Osteoblast (primary cell): Measurements from ENCODE around the gene TMEM132C. TPM values are rescaled to one million over a fixed set of nuclear protein-coding genes. Genes with fewer than 3 reads are reported as not detected.

ENCODE experiments used
- DNase-seq: peaks from one replicate; pipeline ENCODE4 v3.0.0; 2011; ENCODE audit warnings: low spot score, mixed read lengths; ENCODE audit not compliant: insufficient read length; ENCODE audit errors: missing footprints
- H2AFZ ChIP-seq: 2 replicates; pipeline ENCODE4 v1.6.0; 2011; ENCODE audit warnings: mild to moderate bottlenecking, low read length
- H3K27ac ChIP-seq: 2 replicates; pipeline ENCODE4 v1.5.1; 2011; ENCODE audit warnings: mild to moderate bottlenecking, low read depth, low read length, moderate library complexity
- H3K27me3 ChIP-seq: 2 replicates; pipeline ENCODE4 v1.6.0; 2012; ENCODE audit warnings: mild to moderate bottlenecking, control low read depth, inconsistent platforms, low read length, moderate library complexity; ENCODE audit not compliant: insufficient read depth
- H3K36me3 ChIP-seq: 2 replicates; pipeline ENCODE4 v1.5.1; 2011; ENCODE audit warnings: mild to moderate bottlenecking, low read length, control low read depth, moderate library complexity; ENCODE audit not compliant: insufficient read depth
- H3K4me1 ChIP-seq: 2 replicates; pipeline ENCODE4 v1.5.1; 2011; ENCODE audit warnings: mild to moderate bottlenecking, low read length, control low read depth, moderate library complexity; ENCODE audit not compliant: insufficient read depth
- H3K4me2 ChIP-seq: 2 replicates; pipeline ENCODE4 v1.6.0; 2011; ENCODE audit warnings: mild to moderate bottlenecking, low read length; ENCODE audit not compliant: insufficient read depth
- H3K4me3 ChIP-seq: fragments of 200-600 bp; sonication (generic); 3 replicates; pipeline ENCODE4 v1.5.1; 2012; ENCODE audit warnings: mild to moderate bottlenecking, low read length, inconsistent platforms; ENCODE audit not compliant: insufficient read depth
- H3K79me2 ChIP-seq: 2 replicates; pipeline ENCODE4 v1.6.0; 2012; ENCODE audit warnings: mild to moderate bottlenecking, low read length, control low read depth, inconsistent platforms; ENCODE audit not compliant: insufficient read depth
- H3K9me3 ChIP-seq: 2 replicates; pipeline ENCODE4 v1.5.1; 2011; ENCODE audit warnings: low read depth, low read length, control low read depth
- H4K20me1 ChIP-seq: 2 replicates; pipeline ENCODE4 v1.6.0; 2012; ENCODE audit warnings: mild to moderate bottlenecking, low read length, control low read depth; ENCODE audit not compliant: insufficient read depth
- total RNA-seq: library from RNA; depleted of rRNA; stranded (reverse); fragments of >200 nt; gene quantifications from 2 replicates; pipeline ENCODE4 v1.2.3, GENCODE V29; 2012
- TF ChIP-seq, protein P1 (sequence below): IDR thresholded peaks from 2 replicates; pipeline ENCODE4 v1.5.1; 2011; ENCODE audit warnings: mild to moderate bottlenecking, low read depth, low read length, moderate library complexity; ENCODE audit errors: extremely low read depth

TMEM132C gene
- total RNA-seq, 1 donor, result not detected

DNA sequence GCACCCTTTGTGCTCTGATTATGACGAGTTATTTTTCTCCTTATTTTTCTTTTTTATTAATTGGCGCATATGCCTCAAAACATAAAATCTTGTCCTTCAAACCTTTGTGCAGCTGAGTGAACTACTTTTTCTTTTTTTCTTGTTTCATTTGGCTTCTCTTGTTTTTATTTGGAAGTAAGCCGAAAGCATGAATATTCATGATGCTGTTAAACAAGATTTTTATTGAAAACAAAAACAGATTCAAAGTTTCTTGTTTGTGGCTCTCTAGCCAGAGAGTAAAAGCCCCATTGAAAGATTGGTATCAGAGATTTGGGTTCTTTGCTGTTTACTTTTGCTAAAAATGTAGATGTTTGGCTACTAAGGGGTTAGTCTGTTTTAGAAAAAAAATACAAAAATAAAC lies 183.8 kb downstream of the TMEM132C start:
- no peak overlapping the region for H3K27ac ChIP-seq
- H3K36me3 ChIP-seq, result no peaks in the 10 kb centered on the region
- H3K27me3 ChIP-seq, result no peaks in the 10 kb centered on the region
- no peaks in the 10 kb centered on the region for H3K4me1 ChIP-seq
- TF ChIP-seq, protein P1, sequence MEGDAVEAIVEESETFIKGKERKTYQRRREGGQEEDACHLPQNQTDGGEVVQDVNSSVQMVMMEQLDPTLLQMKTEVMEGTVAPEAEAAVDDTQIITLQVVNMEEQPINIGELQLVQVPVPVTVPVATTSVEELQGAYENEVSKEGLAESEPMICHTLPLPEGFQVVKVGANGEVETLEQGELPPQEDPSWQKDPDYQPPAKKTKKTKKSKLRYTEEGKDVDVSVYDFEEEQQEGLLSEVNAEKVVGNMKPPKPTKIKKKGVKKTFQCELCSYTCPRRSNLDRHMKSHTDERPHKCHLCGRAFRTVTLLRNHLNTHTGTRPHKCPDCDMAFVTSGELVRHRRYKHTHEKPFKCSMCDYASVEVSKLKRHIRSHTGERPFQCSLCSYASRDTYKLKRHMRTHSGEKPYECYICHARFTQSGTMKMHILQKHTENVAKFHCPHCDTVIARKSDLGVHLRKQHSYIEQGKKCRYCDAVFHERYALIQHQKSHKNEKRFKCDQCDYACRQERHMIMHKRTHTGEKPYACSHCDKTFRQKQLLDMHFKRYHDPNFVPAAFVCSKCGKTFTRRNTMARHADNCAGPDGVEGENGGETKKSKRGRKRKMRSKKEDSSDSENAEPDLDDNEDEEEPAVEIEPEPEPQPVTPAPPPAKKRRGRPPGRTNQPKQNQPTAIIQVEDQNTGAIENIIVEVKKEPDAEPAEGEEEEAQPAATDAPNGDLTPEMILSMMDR, result no peak
- no peaks in the 10 kb centered on the region for H3K79me2 ChIP-seq
- no peak overlapping the region for H2AFZ ChIP-seq
- DNase-seq, result no peak
- H4K20me1 ChIP-seq, result no peaks in the 10 kb centered on the region
- no peak overlapping the region for H3K4me2 ChIP-seq
- H3K4me3 ChIP-seq, result no peak overlapping the region
- H3K9me3 ChIP-seq, result no peaks in the 10 kb centered on the region

DNA sequence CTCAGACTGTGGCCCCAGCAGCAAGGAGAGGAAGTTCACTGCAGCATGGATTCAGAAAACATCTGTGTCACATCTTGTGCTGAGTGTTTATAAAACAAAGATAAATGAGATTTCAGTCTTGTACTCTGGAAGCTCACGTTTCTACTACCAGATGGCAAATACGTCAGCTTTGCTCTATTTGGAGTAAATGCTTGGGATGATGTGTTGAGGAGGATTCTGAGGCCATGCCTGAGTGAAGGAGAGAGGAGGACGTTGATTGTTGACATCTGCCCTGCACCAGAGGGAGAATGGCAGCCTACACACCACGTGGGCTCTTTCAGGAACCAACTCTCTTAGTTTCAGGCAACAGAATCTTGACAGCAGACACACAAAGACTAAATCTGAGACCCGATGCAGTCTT lies 188.9 kb downstream of the TMEM132C start:
- no peak for DNase-seq

DNA sequence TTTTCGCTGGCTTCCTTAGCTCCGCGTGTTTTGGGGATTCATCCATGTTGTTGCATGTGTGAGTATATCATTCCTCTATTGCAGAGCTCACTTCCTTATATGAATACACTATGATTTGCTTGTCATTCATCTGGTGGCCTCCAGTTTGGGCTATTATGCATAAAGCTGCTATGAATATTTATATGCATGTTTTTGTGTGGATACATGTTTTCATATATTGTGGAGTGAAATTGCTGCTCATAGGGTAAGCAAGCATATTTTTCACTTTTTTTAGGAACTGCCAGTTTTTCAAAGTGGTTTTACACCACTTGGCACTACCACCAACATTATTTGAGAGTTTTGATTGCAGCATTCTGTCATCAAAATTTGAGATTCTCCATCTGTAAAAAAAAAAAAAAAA lies 190.0 kb downstream of the TMEM132C start:
- no peaks in the 10 kb centered on the region for H3K4me1 ChIP-seq
- H4K20me1 ChIP-seq, result no peaks in the 10 kb centered on the region
- DNase-seq, result no peak
- H3K36me3 ChIP-seq, result no peaks in the 10 kb centered on the region
- TF ChIP-seq, protein P1, result no peak
- no peak overlapping the region for H3K27ac ChIP-seq
- H3K4me3 ChIP-seq, result no peak overlapping the region
- peaks cover 2% of the 10 kb centered on the region for H3K9me3 ChIP-seq
- H3K4me2 ChIP-seq, result no peak overlapping the region
- no peaks in the 10 kb centered on the region for H3K27me3 ChIP-seq
- H3K79me2 ChIP-seq, result no peaks in the 10 kb centered on the region
- H2AFZ ChIP-seq, result no peak overlapping the region

More for the DNA sequence above, 188.9 kb downstream of the TMEM132C start:
- Histone ChIP-seq H3K9me3 (peaks cover 2% of the 10 kb centered on the region), H3K4me3 (no peak overlapping the region), H2AFZ (no peak overlapping the region), H3K4me2 (no peak overlapping the region), H3K79me2 (no peaks in the 10 kb centered on the region), H3K27me3 (no peaks in the 10 kb centered on the region), H3K27ac (no peak overlapping the region), H4K20me1 (no peaks in the 10 kb centered on the region), H3K4me1 (no peaks in the 10 kb centered on the region), H3K36me3 (no peaks in the 10 kb centered on the region)
- TF ChIP-seq, protein P1, result no peak

DNA sequence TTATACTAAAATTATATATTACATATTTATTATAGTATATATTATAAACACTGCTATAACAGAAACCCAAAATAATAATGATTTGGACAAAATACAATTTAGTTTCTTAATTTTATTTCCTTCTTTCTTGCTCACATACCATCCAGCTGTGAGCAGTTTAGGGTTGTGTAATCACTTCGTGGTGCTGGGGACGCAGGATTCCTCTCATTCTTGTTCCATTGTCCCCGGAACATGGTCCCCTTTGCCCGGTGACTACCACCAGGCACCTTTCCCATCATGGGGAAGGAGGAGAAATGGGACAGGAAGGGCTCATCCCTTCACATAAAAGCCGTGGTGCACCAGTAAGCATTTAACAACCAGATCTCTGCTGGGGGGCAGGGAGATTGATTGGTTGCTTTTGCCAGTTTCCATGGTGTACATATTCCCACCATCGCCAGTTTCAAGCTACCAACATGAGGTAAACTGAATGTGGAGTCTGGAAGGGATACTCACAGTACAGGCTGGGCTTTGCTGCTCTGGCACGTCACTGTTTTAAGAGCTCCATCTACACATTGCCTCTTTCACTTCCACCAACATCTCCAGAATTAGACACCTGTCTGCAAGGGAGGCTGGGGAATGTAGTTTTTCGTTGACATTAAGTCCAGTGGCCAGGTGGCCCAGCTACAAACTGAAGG lies 191.5 kb downstream of the TMEM132C start:
- no peaks in the 10 kb centered on the region for H3K79me2 ChIP-seq
- peaks cover 2% of the 10 kb centered on the region for H3K9me3 ChIP-seq
- H3K27ac ChIP-seq, result no peak overlapping the region
- H4K20me1 ChIP-seq, result no peaks in the 10 kb centered on the region
- DNase-seq, result no peak
- H3K4me2 ChIP-seq, result no peak overlapping the region
- H2AFZ ChIP-seq, result no peak overlapping the region
- H3K4me1 ChIP-seq, result no peaks in the 10 kb centered on the region
- H3K4me3 ChIP-seq, result no peak overlapping the region
- H3K36me3 ChIP-seq, result no peaks in the 10 kb centered on the region
- TF ChIP-seq, protein P1, result no peak
- H3K27me3 ChIP-seq, result no peaks in the 10 kb centered on the region
